ENCODE data around the gene DSTN. TPM values are rescaled to one million over a fixed set of nuclear protein-coding genes. Genes with fewer than 3 reads are reported as not detected.

Gene DSTN
- total RNA-seq, 1 experiment from 2014 or later = 202 TPM

- ATAC-seq (no peak; the same call in 1 of the 2 replicates), DNase-seq (ENCODE audit: low read depth, low spot score) (no peak)
- Histone ChIP-seq H3K4me1 (ENCODE audit: control insufficient read depth in 1 of 2, insufficient read depth in 2 of 2, low read length in 2 of 2) (peaks cover 13 to 50% of the 10 kb centered on the region in 2 experiments; a peak in 3 of 4 replicates), H3K27me3 (ENCODE audit: insufficient read depth, low read length) (no peaks in the 10 kb centered on the region), H3K9me2 (ENCODE audit: insufficient read depth) (no peaks in the 10 kb centered on the region), H3K9me3 (ENCODE audit: control insufficient read depth in 1 of 2, insufficient read depth in 1 of 2, low read depth in 1 of 2, low read length in 2 of 2) (no peaks in the 10 kb centered on the region), H2AFZ (ENCODE audit: low read depth, low read length, poor library complexity, severe bottlenecking) (no peak overlapping the region), H3K36me3 (ENCODE audit: control insufficient read depth in 1 of 2, insufficient read depth in 2 of 2, low read length in 2 of 2) (no peaks in the 10 kb centered on the region), H4K20me1 (ENCODE audit: insufficient read depth) (peaks cover 19% of the 10 kb centered on the region; the same call in 1 of the 2 replicates), H3K9ac (ENCODE audit: low read length) (no peak overlapping the region), H3K4me2 (ENCODE audit: low read length) (peak overlapping the region; percentile 33), H3K27ac (ENCODE audit: low read depth, low read length) (no peak overlapping the region), H3K4me3 (replicated peaks in 1 of 2; ENCODE audit: low read depth in 1 of 2, low read length in 2 of 2) (no peak overlapping the region), H3K79me2 (ENCODE audit: insufficient read depth, low read length) (peaks cover 100% of the 10 kb centered on the region)
- no TSS peak for BruUV-seq (replicated peaks)
- intact Hi-C loops (cut with micrococcal nuclease) = no loop called here
- CTCF ChIA-PET = interaction anchor here (1.0 kb wide), 1 partner anchor 24 kb away, joined by 3 read pairs; no protein-coding TSS in a partner anchor
- RAD21 ChIA-PET (ENCODE audit: low non-redundant PET in 1 of 2, low total read pairs in 2 of 2, uncharacterized antibody in 2 of 2, unreplicated experiment in 2 of 2) = no interaction called here
- POLR2A ChIA-PET = interaction anchor here (1.0 to 2.7 kb wide), 3 partner anchors 9 to 23 kb away, joined by 4 to 21 read pairs (median 5); partner anchors contain the start of gene DSTN
- TF ChIP-seq POLR2AphosphoS5 (IDR thresholded peaks at IDR 0.05; ENCODE audit: low read depth, low read length) = no peak
These were observed 11.0 kb downstream of the DSTN start for GRCh38 chr20:17580895-17581294.

- DNase-seq (ENCODE audit: low read depth, low spot score) = no peak
- no peak overlapping the region for H3K4me3 ChIP-seq (replicated peaks in 1 of 2; ENCODE audit: low read depth in 1 of 2, low read length in 2 of 2)
- intact Hi-C loops (cut with micrococcal nuclease) = no loop called here
- no peak overlapping the region for H3K4me2 ChIP-seq (ENCODE audit: low read length)
- H3K27me3 ChIP-seq (ENCODE audit: insufficient read depth, low read length) = no peaks in the 10 kb centered on the region
- peaks cover 13 to 46% of the 10 kb centered on the region in 2 experiments; a peak in 3 of 4 replicates for H3K4me1 ChIP-seq (ENCODE audit: control insufficient read depth in 1 of 2, insufficient read depth in 2 of 2, low read length in 2 of 2)
- no peak overlapping the region for H3K27ac ChIP-seq (ENCODE audit: low read depth, low read length)
- H2AFZ ChIP-seq (ENCODE audit: low read depth, low read length, poor library complexity, severe bottlenecking) = no peak overlapping the region
- POLR2A ChIA-PET = interaction anchor here (1.5 kb wide), 1 partner anchor 13 kb away, joined by 4 read pairs; the partner anchor contains the start of gene DSTN
- RAD21 ChIA-PET (ENCODE audit: low non-redundant PET in 1 of 2, low total read pairs in 2 of 2, uncharacterized antibody in 2 of 2, unreplicated experiment in 2 of 2) = no interaction called here
- no peak for TF ChIP-seq ZNF274 (IDR thresholded peaks at IDR 0.05; ENCODE audit: low read depth, low read length)
- TF ChIP-seq ZFX (IDR thresholded peaks at IDR 0.05) = no peak
- no peak for TF ChIP-seq POLR2AphosphoS5 (IDR thresholded peaks at IDR 0.05; ENCODE audit: low read depth, low read length)
- TF ChIP-seq YY1 (IDR thresholded peaks at IDR 0.05; ENCODE audit: extremely low read depth, insufficient replicate concordance, low read depth, low read length) = no peak
- no peak for TF ChIP-seq CEBPB (IDR thresholded peaks at IDR 0.05; ENCODE audit: low read depth)
- no peak for TF ChIP-seq FOSL1 (IDR thresholded peaks at IDR 0.05; ENCODE audit: low read depth)
- no peak for TF ChIP-seq RAD21 (IDR thresholded peaks at IDR 0.05; ENCODE audit: low read depth)
- H3K9me3 ChIP-seq (ENCODE audit: control insufficient read depth in 1 of 2, insufficient read depth in 1 of 2, low read depth in 1 of 2, low read length in 2 of 2) = no peaks in the 10 kb centered on the region
- no TSS peak for BruUV-seq (replicated peaks)
- ATAC-seq = no peak
- H3K9me2 ChIP-seq (ENCODE audit: insufficient read depth) = no peaks in the 10 kb centered on the region
- H3K36me3 ChIP-seq (ENCODE audit: control insufficient read depth in 1 of 2, insufficient read depth in 2 of 2, low read length in 2 of 2) = no peaks in the 10 kb centered on the region
- no peak overlapping the region for H3K9ac ChIP-seq (ENCODE audit: low read length)
- H3K79me2 ChIP-seq (ENCODE audit: insufficient read depth, low read length) = peaks cover 100% of the 10 kb centered on the region
- CTCF ChIA-PET = no interaction called here
- peaks cover 15% of the 10 kb centered on the region; the same call in 1 of the 2 replicates for H4K20me1 ChIP-seq (ENCODE audit: insufficient read depth)
These were observed 13.3 kb downstream of the DSTN start for GRCh38 chr20:17583126-17583525.
